Hepatocyte (in vitro differentiated cells): Measurements from ENCODE around the gene MECR. TPM values are rescaled to one million over a fixed set of nuclear protein-coding genes. Genes with fewer than 3 reads are reported as not detected.

Source experiments
- DNase-seq: peaks from one replicate; pipeline ENCODE4 v3.0.0-alpha.2; 2016; ENCODE audit warnings: low spot score
- H2AFZ ChIP-seq: fragments of 200-600 bp; sonication (generic); 2 replicates; pipeline ENCODE4 v1.6.0; 2016; ENCODE audit warnings: antibody characterized with exemption, mild to moderate bottlenecking
- H3K27ac ChIP-seq: fragments of 200-600 bp; sonication (generic); 2 replicates; pipeline ENCODE4 v1.5.1; 2016; ENCODE audit warnings: mild to moderate bottlenecking
- H3K27me3 ChIP-seq: fragments of 200-600 bp; sonication (generic); 2 replicates; pipeline ENCODE4 v1.6.1; 2016
- H3K36me3 ChIP-seq: fragments of 200-600 bp; sonication (generic); replicated peaks from 2 replicates; pipeline ENCODE4 v1.5.1; 2016; ENCODE audit warnings: low read depth; ENCODE audit not compliant: insufficient read depth
- H3K4me1 ChIP-seq: fragments of 200-600 bp; sonication (generic); 2 replicates; pipeline ENCODE4 v1.5.1; 2016; ENCODE audit warnings: mild to moderate bottlenecking, moderate library complexity; ENCODE audit not compliant: insufficient read depth
- H3K4me2 ChIP-seq: fragments of 200-600 bp; sonication (generic); 2 replicates; pipeline ENCODE4 v1.6.0; 2016
- H3K4me3 ChIP-seq: fragments of 200-600 bp; sonication (generic); 2 replicates; pipeline ENCODE4 v1.5.1; 2016; ENCODE audit warnings: mild to moderate bottlenecking
- H3K79me2 ChIP-seq: fragments of 200-600 bp; sonication (generic); 2 replicates; pipeline ENCODE4 v1.6.0; 2017; ENCODE audit warnings: mild to moderate bottlenecking
- H3K9me2 ChIP-seq: fragments of 200-600 bp; sonication (generic); replicated peaks from 2 replicates; pipeline ENCODE4 v1.6.0; 2017; ENCODE audit warnings: mild to moderate bottlenecking; ENCODE audit not compliant: insufficient read depth
- H3K9me3 ChIP-seq: fragments of 200-600 bp; sonication (generic); 2 replicates; pipeline ENCODE4 v1.5.1; 2016; ENCODE audit warnings: low read depth, mild to moderate bottlenecking
- H4K20me1 ChIP-seq: fragments of 200-600 bp; sonication (generic); 2 replicates; pipeline ENCODE4 v1.6.0; 2016; ENCODE audit warnings: mild to moderate bottlenecking; ENCODE audit not compliant: insufficient read depth, poor library complexity, severe bottlenecking
- EZH2 ChIP-seq: fragments of 200-600 bp; sonication (generic); IDR thresholded peaks from 2 replicates; pipeline ENCODE4 v1.6.1; 2016; ENCODE audit warnings: antibody characterized with exemption, mild to moderate bottlenecking, borderline replicate concordance
- EZH2phosphoT487 ChIP-seq: fragments of 200-600 bp; sonication (generic); IDR thresholded peaks from one replicate; pipeline ENCODE4 v1.6.1; 2018; ENCODE audit warnings: antibody characterized with exemption, mild to moderate bottlenecking, low read depth, moderate library complexity; ENCODE audit not compliant: unreplicated experiment, severe bottlenecking
- WGBS: methylation state at CpG from one replicate; pipeline ENCODE4 v1.1.6; 2016; ENCODE audit warnings: low lambda C conversion rate; ENCODE audit errors: missing lambda C conversion rate; 5-methylcytosine and 5-hydroxymethylcytosine counted together
- polyA plus RNA-seq: library from polyadenylated mRNA; unstranded; fragments of >200 nt; fragmentation: Nextera tagmentation; extraction: Ambion mirVana; gene quantifications from 2 replicates; pipeline ENCODE4 v1.2.1, GENCODE V29; 2016
- total RNA-seq: library from RNA; depleted of rRNA; stranded (reverse); fragments of >200 nt; gene quantifications from 2 replicates; pipeline ENCODE4 v1.2.3, GENCODE V29; 2014
- TF ChIP-seq, protein P1 (sequence below): fragments of 200-600 bp; sonication (generic); IDR thresholded peaks from 2 replicates; pipeline ENCODE4 v1.5.1; 2016; ENCODE audit warnings: antibody characterized with exemption, mild to moderate bottlenecking; ENCODE audit not compliant: poor library complexity

MECR gene
- total and polyA plus RNA-seq, 2 experiments from 2014 or later, result 14.2 to 35.2 TPM

DNA sequence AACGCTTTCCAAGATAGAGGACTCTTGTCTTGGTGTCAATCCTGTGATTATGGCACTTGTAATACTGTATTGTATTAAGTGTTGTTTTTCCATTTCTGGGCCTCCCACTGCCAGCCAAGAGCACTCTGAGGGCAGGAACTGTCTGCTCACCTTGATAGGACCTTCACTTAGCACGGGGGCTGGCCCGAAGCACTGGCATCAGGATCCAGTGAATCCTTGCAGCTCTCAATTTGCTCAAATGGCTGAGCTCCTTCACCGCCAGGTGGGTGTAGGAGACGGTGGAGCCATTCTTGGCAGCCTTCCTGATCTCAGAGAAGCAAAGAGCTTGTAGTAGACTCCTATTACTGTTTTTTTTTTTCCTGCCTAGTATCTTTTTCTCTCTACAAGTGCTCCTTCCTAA is 17.7 kb downstream of the MECR start:
- WGBS, result 79% methylated on average over 5 of the region's 5 CpGs
- H3K27me3 ChIP-seq, result no peaks in the 10 kb centered on the region

GRCh38 chr1:29211086-29212030 is 19.4 kb downstream of the MECR start:
- Histone ChIP-seq H3K79me2 (no peaks in the 10 kb centered on the region), H3K27ac (no peak overlapping the region), H3K27me3 (no peaks in the 10 kb centered on the region), H3K4me1 (no peaks in the 10 kb centered on the region), H4K20me1 (no peaks in the 10 kb centered on the region), H3K9me3 (no peaks in the 10 kb centered on the region), H3K9me2 (no peaks in the 10 kb centered on the region), H3K4me2 (no peak overlapping the region), H3K4me3 (no peak overlapping the region), H2AFZ (no peak overlapping the region), H3K36me3 (no peaks in the 10 kb centered on the region)
- TF ChIP-seq, protein P1, sequence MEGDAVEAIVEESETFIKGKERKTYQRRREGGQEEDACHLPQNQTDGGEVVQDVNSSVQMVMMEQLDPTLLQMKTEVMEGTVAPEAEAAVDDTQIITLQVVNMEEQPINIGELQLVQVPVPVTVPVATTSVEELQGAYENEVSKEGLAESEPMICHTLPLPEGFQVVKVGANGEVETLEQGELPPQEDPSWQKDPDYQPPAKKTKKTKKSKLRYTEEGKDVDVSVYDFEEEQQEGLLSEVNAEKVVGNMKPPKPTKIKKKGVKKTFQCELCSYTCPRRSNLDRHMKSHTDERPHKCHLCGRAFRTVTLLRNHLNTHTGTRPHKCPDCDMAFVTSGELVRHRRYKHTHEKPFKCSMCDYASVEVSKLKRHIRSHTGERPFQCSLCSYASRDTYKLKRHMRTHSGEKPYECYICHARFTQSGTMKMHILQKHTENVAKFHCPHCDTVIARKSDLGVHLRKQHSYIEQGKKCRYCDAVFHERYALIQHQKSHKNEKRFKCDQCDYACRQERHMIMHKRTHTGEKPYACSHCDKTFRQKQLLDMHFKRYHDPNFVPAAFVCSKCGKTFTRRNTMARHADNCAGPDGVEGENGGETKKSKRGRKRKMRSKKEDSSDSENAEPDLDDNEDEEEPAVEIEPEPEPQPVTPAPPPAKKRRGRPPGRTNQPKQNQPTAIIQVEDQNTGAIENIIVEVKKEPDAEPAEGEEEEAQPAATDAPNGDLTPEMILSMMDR, result no peak
- TF ChIP-seq EZH2phosphoT487 (no peak), EZH2 (no peak)
- 91% methylated on average over 12 of the region's 12 CpGs for WGBS
- DNase-seq, result no peak

More for the DNA sequence above, 17.7 kb downstream of the MECR start:
- Histone ChIP-seq H3K4me2 (no peak overlapping the region), H3K4me3 (no peak overlapping the region), H3K4me1 (no peaks in the 10 kb centered on the region), H2AFZ (no peak overlapping the region), H3K9me2 (no peaks in the 10 kb centered on the region), H3K79me2 (no peaks in the 10 kb centered on the region), H4K20me1 (no peaks in the 10 kb centered on the region), H3K27ac (no peak overlapping the region), H3K36me3 (no peaks in the 10 kb centered on the region), H3K9me3 (no peaks in the 10 kb centered on the region)
- TF ChIP-seq EZH2phosphoT487 (no peak), EZH2 (no peak)
- TF ChIP-seq, protein P1, result no peak
- DNase-seq, result no peak

DNA sequence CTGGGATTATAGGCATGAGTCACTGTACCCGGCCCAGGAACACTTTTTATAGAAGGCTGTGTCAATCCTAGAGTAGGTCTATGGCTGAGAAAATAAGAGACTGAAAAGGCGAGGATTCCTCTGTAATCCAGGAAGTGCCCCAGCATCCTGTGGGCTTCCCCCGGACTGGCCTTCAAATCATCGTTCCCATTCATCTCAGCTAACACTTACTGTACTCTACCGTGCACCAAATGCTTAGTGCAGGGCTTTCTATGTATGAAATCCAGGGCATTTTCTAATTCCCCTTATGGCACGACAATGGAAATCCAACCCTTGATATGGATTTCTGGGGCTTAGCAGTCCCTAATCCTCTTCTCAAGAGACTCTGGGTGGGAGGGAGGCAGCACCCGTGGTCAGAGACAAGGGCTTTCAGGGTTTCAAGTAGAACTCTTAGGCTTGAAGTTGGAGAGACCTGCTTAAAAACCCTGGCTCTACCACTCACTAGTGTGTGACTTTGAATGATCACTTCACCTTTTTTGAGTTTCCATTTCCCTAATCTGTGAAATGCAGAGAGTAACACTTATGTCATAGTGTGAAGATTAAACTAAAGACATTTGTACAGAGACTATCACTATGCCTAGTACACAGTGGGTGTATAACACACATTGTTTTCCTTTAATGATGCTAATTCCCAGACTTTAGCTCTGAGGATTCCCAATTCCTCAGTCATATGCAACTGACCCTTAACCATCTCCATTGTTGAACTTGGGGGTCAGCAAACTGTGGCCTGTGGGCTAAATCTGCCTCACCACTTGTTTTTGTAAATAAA is 20.3 kb downstream of the MECR start:
- no peak for DNase-seq
- Histone ChIP-seq H4K20me1 (no peaks in the 10 kb centered on the region), H3K27ac (no peak overlapping the region), H3K36me3 (no peaks in the 10 kb centered on the region), H3K4me1 (no peaks in the 10 kb centered on the region), H3K79me2 (no peaks in the 10 kb centered on the region), H3K9me3 (no peaks in the 10 kb centered on the region), H3K4me2 (no peak overlapping the region), H2AFZ (no peak overlapping the region), H3K9me2 (no peaks in the 10 kb centered on the region), H3K4me3 (no peak overlapping the region), H3K27me3 (no peaks in the 10 kb centered on the region)
- 61% methylated on average over 7 of the region's 7 CpGs for WGBS
- TF ChIP-seq EZH2phosphoT487 (no peak), EZH2 (no peak)
- TF ChIP-seq, protein P1, result no peak
